T47D (cell line): Measurements from ENCODE around the gene SPECC1.
"Not testable (repeated sequence)": the region's sequence is repeated elsewhere in the genome, so short reads cannot be mapped to it uniquely, and the experiment has no call there.

Experiments used
- DNase-seq, 2 experiments: peaks; one replicate each; pipeline versions ENCODE4 v3.0.0 to v3.0.0-alpha.2; 2011 to 2012; ENCODE audit warnings: low read depth in 1 of 2, low spot score in 1 of 2
- JUND ChIP-seq: IDR thresholded peaks from 2 replicates; pipeline ENCODE4 v1.6.1; 2012; ENCODE audit warnings: low read depth
- in situ Hi-C: cut with HindIII; loops from 2 replicates; pipeline ENCODE4 v1.10.0; 2016; ENCODE audit warnings: low sequenced_read_pairs, low pct_unique_long_range_greater_than_20kb

The SPECC1 gene

GRCh38 chr17:20026960-20027359 lies 17.8 kb downstream of the SPECC1 start:
- no peak for DNase-seq
- in situ Hi-C loops: no loop called here
- TF ChIP-seq JUND: no peak

- in situ Hi-C loops: no loop called here
- no peak for TF ChIP-seq JUND
- DNase-seq: no peak
Measured at GRCh38 chr17:20028443-20028842, 19.3 kb downstream of the SPECC1 start.

- in situ Hi-C loops: no loop called here
- DNase-seq: no peak
- no peak for TF ChIP-seq JUND
Measured at GRCh38 chr17:20032636-20033035, 23.5 kb downstream of the SPECC1 start.

- in situ Hi-C loops: no loop called here
- no peak for DNase-seq
- TF ChIP-seq JUND: no peak
Measured at GRCh38 chr17:20033415-20033814, 24.3 kb downstream of the SPECC1 start.

- in situ Hi-C loops: no loop called here
- TF ChIP-seq JUND: no peak
- no peak for DNase-seq
Measured at GRCh38 chr17:20035501-20035900, 26.3 kb downstream of the SPECC1 start.

GRCh38 chr17:20037286-20037685 lies 28.1 kb downstream of the SPECC1 start:
- in situ Hi-C loops, DNase-seq: not testable (repeated sequence)

GRCh38 chr17:20039037-20039436 lies 29.9 kb downstream of the SPECC1 start:
- in situ Hi-C loops: no loop called here
- no peak for TF ChIP-seq JUND
- DNase-seq: no peak

GRCh38 chr17:20040216-20040615 lies 31.1 kb downstream of the SPECC1 start:
- TF ChIP-seq JUND: no peak
- in situ Hi-C loops: no loop called here
- no peak for DNase-seq

GRCh38 chr17:20043021-20043420 lies 33.9 kb downstream of the SPECC1 start:
- no peak for DNase-seq
- TF ChIP-seq JUND: no peak
- in situ Hi-C loops: no loop called here

- no peak for DNase-seq
- in situ Hi-C loops: no loop called here
Measured at GRCh38 chr17:20045476-20045875, 36.3 kb downstream of the SPECC1 start.

GRCh38 chr17:20046629-20047028 lies 37.5 kb downstream of the SPECC1 start:
- no peak for DNase-seq
- TF ChIP-seq JUND: no peak
- in situ Hi-C loops: no loop called here

More at GRCh38 chr17:20045476-20045875, 36.3 kb downstream of the SPECC1 start:
- no peak for TF ChIP-seq JUND

GRCh38 chr17:20051624-20052023 lies 42.5 kb downstream of the SPECC1 start:
- no peak for TF ChIP-seq JUND
- DNase-seq: no peak
- in situ Hi-C loops: no loop called here

GRCh38 chr17:20053361-20053964 lies 44.3 kb downstream of the SPECC1 start:
- TF ChIP-seq JUND: no peak
- DNase-seq: no peak
- in situ Hi-C loops: no loop called here

GRCh38 chr17:20059728-20060188 lies 50.6 kb downstream of the SPECC1 start:
- TF ChIP-seq JUND: no peak
- in situ Hi-C loops: no loop called here
- DNase-seq: peak in 1 of 2 experiments; percentile 65
